ENCODE measurements around the gene RASGEF1C. TPM values are rescaled to one million over a fixed set of nuclear protein-coding genes. Genes with fewer than 3 reads are reported as not detected.

Gene RASGEF1C
- total RNA-seq, 1 donor from 2014 or later, result not detected

GRCh38 chr5:180056153-180056552 lies 152.9 kb downstream of the RASGEF1C start:
- Mint-ChIP-seq H3K9me3 (ENCODE audit: low read depth) (no peaks in the 10 kb centered on the region), H3K4me3 (ENCODE audit: unreplicated experiment) (no peak overlapping the region), H3K27ac (ENCODE audit: unreplicated experiment) (peak overlapping the region; percentile 87), H3K36me3 (ENCODE audit: low read depth) (no peaks in the 10 kb centered on the region), H3K4me1 (ENCODE audit: low read depth) (peaks cover 44% of the 10 kb centered on the region), H3K27me3 (ENCODE audit: low read depth) (no peaks in the 10 kb centered on the region)
- no peak for TF ChIP-seq CTCF (IDR thresholded peaks at IDR 0.05)
- no peak for DNase-seq (ENCODE audit: low spot score)

GRCh38 chr5:180054226-180054625 lies 154.8 kb downstream of the RASGEF1C start:
- Mint-ChIP-seq H3K27ac (ENCODE audit: unreplicated experiment) (no peak overlapping the region), H3K4me3 (ENCODE audit: unreplicated experiment) (no peak overlapping the region), H3K36me3 (ENCODE audit: low read depth) (no peaks in the 10 kb centered on the region), H3K4me1 (ENCODE audit: low read depth) (peaks cover 48% of the 10 kb centered on the region), H3K27me3 (ENCODE audit: low read depth) (no peaks in the 10 kb centered on the region), H3K9me3 (ENCODE audit: low read depth) (no peaks in the 10 kb centered on the region)
- DNase-seq (ENCODE audit: low spot score), result no peak
- TF ChIP-seq CTCF (IDR thresholded peaks at IDR 0.05), result no peak

DNA sequence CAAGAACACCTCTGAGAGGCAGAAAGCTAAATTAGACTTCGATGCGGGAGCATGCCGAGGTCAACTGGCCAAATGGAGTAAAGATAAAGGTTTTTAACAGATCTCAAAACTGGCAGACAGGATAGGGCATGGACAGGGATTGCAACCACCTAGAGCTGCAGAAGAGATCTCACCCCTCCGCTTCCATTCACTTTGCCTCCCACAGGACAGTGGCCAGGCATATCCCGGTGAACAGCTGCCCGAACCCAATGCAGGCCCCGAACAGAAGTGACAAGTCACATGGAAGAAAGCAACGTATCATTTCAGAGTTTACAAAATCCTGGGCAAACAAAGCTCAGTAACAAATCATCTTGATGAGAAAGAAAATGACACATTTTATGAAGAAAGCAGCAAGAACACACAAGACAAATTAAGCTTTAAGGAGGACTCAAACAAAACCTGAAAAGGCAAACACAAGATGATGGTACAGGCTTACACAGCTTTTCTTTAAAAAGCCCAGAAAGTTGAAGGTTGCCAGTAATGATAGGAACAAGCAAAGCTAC lies 155.9 kb downstream of the RASGEF1C start:
- H3K4me3 Mint-ChIP-seq (ENCODE audit: unreplicated experiment), result no peak overlapping the region
- no peaks in the 10 kb centered on the region for H3K9me3 Mint-ChIP-seq (ENCODE audit: low read depth)
- no peak for DNase-seq (ENCODE audit: low spot score)
- no peaks in the 10 kb centered on the region for H3K36me3 Mint-ChIP-seq (ENCODE audit: low read depth)
- TF ChIP-seq CTCF (IDR thresholded peaks at IDR 0.05), result no peak
- no peak overlapping the region for H3K27ac Mint-ChIP-seq (ENCODE audit: unreplicated experiment)
- no peaks in the 10 kb centered on the region for H3K27me3 Mint-ChIP-seq (ENCODE audit: low read depth)
- peaks cover 53% of the 10 kb centered on the region for H3K4me1 Mint-ChIP-seq (ENCODE audit: low read depth)

DNA sequence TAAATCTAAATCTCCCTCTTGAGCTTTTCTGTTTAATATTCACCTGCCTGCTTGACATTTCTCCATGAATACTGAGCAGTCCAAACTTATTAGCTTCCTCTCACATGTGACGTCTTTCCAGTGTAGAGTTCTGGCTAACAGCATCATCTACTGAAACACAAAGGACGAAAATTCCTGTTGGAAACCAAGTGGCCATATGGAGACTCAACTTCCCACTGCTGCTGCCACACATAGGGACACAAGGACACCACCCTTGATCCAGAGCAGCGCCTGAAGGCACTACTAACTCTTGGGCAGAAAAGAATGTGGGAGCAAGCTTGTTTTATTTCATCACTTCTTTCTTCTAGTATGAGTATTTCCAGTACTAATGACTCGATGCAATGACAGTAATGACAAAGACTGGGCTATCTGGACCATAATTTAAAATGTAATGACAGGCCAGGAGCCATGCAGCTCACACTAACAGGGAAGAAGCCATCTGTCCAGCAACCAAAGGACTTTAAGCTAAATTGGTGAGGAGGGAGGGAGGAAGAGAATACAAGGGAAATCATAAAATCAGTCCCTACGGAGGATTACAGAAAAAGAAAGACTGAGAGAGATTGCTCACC lies 156.7 kb downstream of the RASGEF1C start:
- Mint-ChIP-seq H3K27me3 (ENCODE audit: low read depth) (no peaks in the 10 kb centered on the region), H3K27ac (ENCODE audit: unreplicated experiment) (no peak overlapping the region), H3K36me3 (ENCODE audit: low read depth) (no peaks in the 10 kb centered on the region), H3K9me3 (ENCODE audit: low read depth) (no peaks in the 10 kb centered on the region), H3K4me3 (ENCODE audit: unreplicated experiment) (no peak overlapping the region), H3K4me1 (ENCODE audit: low read depth) (peaks cover 52% of the 10 kb centered on the region)
- no peak for DNase-seq (ENCODE audit: low spot score)
- no peak for TF ChIP-seq CTCF (IDR thresholded peaks at IDR 0.05)

Other genes starting within 250 kb of the RASGEF1C start
- 43.4 to 49.6 TPM (median 44.9 TPM) in 3 replicates for gene RNF130, start 137.5 kb downstream of the RASGEF1C start, total RNA-seq
- gene MAPK9, start 82.9 kb upstream of the RASGEF1C start, total RNA-seq, result 31.1 to 34.8 TPM (median 34.6 TPM) in 3 replicates
- gene GFPT2, start 144.1 kb upstream of the RASGEF1C start, total RNA-seq, result 16.8 to 46.1 TPM (median 18.8 TPM) in 3 replicates